ENCODE measurements around the gene AP5S1. TPM values are rescaled to one million over a fixed set of nuclear protein-coding genes. Genes with fewer than 3 reads are reported as not detected.
"Not testable (repeated sequence)": the region's sequence is repeated elsewhere in the genome, so short reads cannot be mapped to it uniquely, and the experiment has no call there.

The AP5S1 gene
- total RNA-seq, 1 donor from 2014 or later = 12.8 TPM

- Mint-ChIP-seq H3K9me3 (no peaks in the 10 kb centered on the region), H3K4me1 (peaks cover 11% of the 10 kb centered on the region), H3K36me3 (ENCODE audit: low read depth) (no peaks in the 10 kb centered on the region), H3K27ac (ENCODE audit: unreplicated experiment) (peak overlapping the region; percentile 67), H3K4me3 (peak overlapping the region; percentile 59), H3K27me3 (ENCODE audit: low read depth) (no peaks in the 10 kb centered on the region)
- TF ChIP-seq CTCF (conservative IDR thresholded peaks at IDR 0.05) = no peak
- no peak for DNase-seq (ENCODE audit: low read depth, low spot score)
Measured at GRCh38 chr20:3842348-3842930, 22.1 kb downstream of the AP5S1 start.

GRCh38 chr20:3843490-3843889 lies 23.1 kb downstream of the AP5S1 start:
- H3K36me3 Mint-ChIP-seq (ENCODE audit: low read depth) = no peaks in the 10 kb centered on the region
- peak overlapping the region; percentile 96 for H3K27ac Mint-ChIP-seq (ENCODE audit: unreplicated experiment)
- H3K4me1 Mint-ChIP-seq = peaks cover 15% of the 10 kb centered on the region
- no peaks in the 10 kb centered on the region for H3K9me3 Mint-ChIP-seq
- TF ChIP-seq CTCF (conservative IDR thresholded peaks at IDR 0.05) = no peak
- H3K27me3 Mint-ChIP-seq (ENCODE audit: low read depth) = no peaks in the 10 kb centered on the region
- DNase-seq (ENCODE audit: low read depth, low spot score) = no peak
- H3K4me3 Mint-ChIP-seq = peak overlapping the region; percentile 61

GRCh38 chr20:3843990-3844619 lies 23.8 kb downstream of the AP5S1 start:
- H3K27ac Mint-ChIP-seq (ENCODE audit: unreplicated experiment); H3K36me3 Mint-ChIP-seq (ENCODE audit: low read depth); DNase-seq (ENCODE audit: low read depth, low spot score); H3K9me3 Mint-ChIP-seq; H3K27me3 Mint-ChIP-seq (ENCODE audit: low read depth): not testable (repeated sequence)
- Mint-ChIP-seq H3K4me1 (peaks cover 21% of the 10 kb centered on the region), H3K4me3 (peak overlapping the region; percentile 19)

GRCh38 chr20:3846378-3846739 lies 26.0 kb downstream of the AP5S1 start:
- H3K4me1 Mint-ChIP-seq = peaks cover 26% of the 10 kb centered on the region
- H3K27me3 Mint-ChIP-seq (ENCODE audit: low read depth) = no peaks in the 10 kb centered on the region
- peak; percentile 32 for DNase-seq (ENCODE audit: low read depth, low spot score)
- peak overlapping the region; percentile 91 for H3K4me3 Mint-ChIP-seq
- peak overlapping the region; percentile 84 for H3K27ac Mint-ChIP-seq (ENCODE audit: unreplicated experiment)
- no peaks in the 10 kb centered on the region for H3K9me3 Mint-ChIP-seq
- TF ChIP-seq CTCF (conservative IDR thresholded peaks at IDR 0.05) = no peak
- H3K36me3 Mint-ChIP-seq (ENCODE audit: low read depth) = no peaks in the 10 kb centered on the region

- Mint-ChIP-seq H3K36me3 (ENCODE audit: low read depth) (no peaks in the 10 kb centered on the region), H3K4me3 (peak within 1 kb of the TSS; percentile 91), H3K27me3 (ENCODE audit: low read depth) (no peaks in the 10 kb centered on the region), H3K9me3 (no peaks in the 10 kb centered on the region), H3K4me1 (peaks cover 26% of the 10 kb centered on the region), H3K27ac (ENCODE audit: unreplicated experiment) (peak within 1 kb of the TSS; percentile 92)
- DNase-seq (ENCODE audit: low read depth, low spot score) = peak; percentile 78
- no peak for TF ChIP-seq CTCF (conservative IDR thresholded peaks at IDR 0.05)
Measured at GRCh38 chr20:3846740-3847428, 26.5 kb downstream of the AP5S1 start, which contains the start of gene MAVS. Gene MAVS (plus strand): TSS chr20:3846834. CDS start chr20:3854625, 7,791 bp downstream.

All from neural crest cell (in vitro differentiated cells).